Astrocyte (in vitro differentiated cells and primary cell): Measurements from ENCODE around the gene SGCE.

Experiments
- EZH2 ChIP-seq: IDR thresholded peaks from 2 replicates; pipeline ENCODE4 v1.6.1; 2012; ENCODE audit warnings: mild to moderate bottlenecking, low read length, inconsistent platforms; ENCODE audit not compliant: insufficient read depth
- TF ChIP-seq, protein P1 (sequence below): IDR thresholded peaks from 2 replicates; pipeline ENCODE4 v1.5.1; 2011; ENCODE audit warnings: low read depth, mild to moderate bottlenecking, inconsistent platforms, low read length, moderate library complexity; ENCODE audit not compliant: insufficient read depth

DNA sequence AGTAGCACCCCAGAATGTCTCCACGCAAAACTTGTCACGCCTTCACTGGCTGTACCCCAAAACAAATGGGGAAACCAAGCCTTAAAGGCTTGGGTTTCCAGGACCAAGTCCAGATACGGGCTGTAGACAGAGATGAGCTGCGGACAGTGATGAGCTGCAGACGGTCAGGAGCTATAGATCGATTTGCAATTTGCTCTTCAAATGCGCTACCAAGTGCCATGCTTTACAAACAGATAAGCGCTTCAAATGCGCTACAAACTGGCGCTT, 658 bp upstream of the SGCE start:
- TF ChIP-seq, protein P1, sequence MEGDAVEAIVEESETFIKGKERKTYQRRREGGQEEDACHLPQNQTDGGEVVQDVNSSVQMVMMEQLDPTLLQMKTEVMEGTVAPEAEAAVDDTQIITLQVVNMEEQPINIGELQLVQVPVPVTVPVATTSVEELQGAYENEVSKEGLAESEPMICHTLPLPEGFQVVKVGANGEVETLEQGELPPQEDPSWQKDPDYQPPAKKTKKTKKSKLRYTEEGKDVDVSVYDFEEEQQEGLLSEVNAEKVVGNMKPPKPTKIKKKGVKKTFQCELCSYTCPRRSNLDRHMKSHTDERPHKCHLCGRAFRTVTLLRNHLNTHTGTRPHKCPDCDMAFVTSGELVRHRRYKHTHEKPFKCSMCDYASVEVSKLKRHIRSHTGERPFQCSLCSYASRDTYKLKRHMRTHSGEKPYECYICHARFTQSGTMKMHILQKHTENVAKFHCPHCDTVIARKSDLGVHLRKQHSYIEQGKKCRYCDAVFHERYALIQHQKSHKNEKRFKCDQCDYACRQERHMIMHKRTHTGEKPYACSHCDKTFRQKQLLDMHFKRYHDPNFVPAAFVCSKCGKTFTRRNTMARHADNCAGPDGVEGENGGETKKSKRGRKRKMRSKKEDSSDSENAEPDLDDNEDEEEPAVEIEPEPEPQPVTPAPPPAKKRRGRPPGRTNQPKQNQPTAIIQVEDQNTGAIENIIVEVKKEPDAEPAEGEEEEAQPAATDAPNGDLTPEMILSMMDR, result no peak
- TF ChIP-seq EZH2, result no peak
